IPS-20b (cell line): Measurements from ENCODE around the gene MAS1L.
"Not testable (repeated sequence)": the region's sequence is repeated elsewhere in the genome, so short reads cannot be mapped to it uniquely, and the experiment has no call there.

Experiments used
- H3K27ac ChIP-seq: one replicate; pipeline ENCODE4 v1.5.1; 2013; ENCODE audit warnings: low read length
- H3K27me3 ChIP-seq: 2 replicates; pipeline ENCODE4 v1.6.1; 2013; ENCODE audit warnings: mild to moderate bottlenecking, low read length, inconsistent platforms; ENCODE audit not compliant: insufficient read depth
- H3K36me3 ChIP-seq: 2 replicates; pipeline ENCODE4 v1.6.1; 2013; ENCODE audit warnings: low read depth, mild to moderate bottlenecking, inconsistent platforms, low read length, moderate library complexity; ENCODE audit not compliant: insufficient read depth
- H3K4me1 ChIP-seq: 2 replicates; pipeline ENCODE4 v1.6.1; 2013; ENCODE audit warnings: mild to moderate bottlenecking, control low read depth, inconsistent platforms, low read length, moderate library complexity; ENCODE audit not compliant: insufficient read depth
- H3K4me3 ChIP-seq: 2 replicates; pipeline ENCODE4 v1.5.1; 2013; ENCODE audit warnings: mild to moderate bottlenecking, low read length, inconsistent platforms
- H3K9ac ChIP-seq: 2 replicates; pipeline ENCODE4 v1.6.1; 2013; ENCODE audit warnings: low read depth, mild to moderate bottlenecking, inconsistent platforms, low read length, moderate library complexity
- H3K9me3 ChIP-seq: 2 replicates; pipeline ENCODE4 v1.6.1; 2013; ENCODE audit warnings: mild to moderate bottlenecking, low read depth, low read length, inconsistent platforms; ENCODE audit not compliant: insufficient read depth

The MAS1L gene

DNA sequence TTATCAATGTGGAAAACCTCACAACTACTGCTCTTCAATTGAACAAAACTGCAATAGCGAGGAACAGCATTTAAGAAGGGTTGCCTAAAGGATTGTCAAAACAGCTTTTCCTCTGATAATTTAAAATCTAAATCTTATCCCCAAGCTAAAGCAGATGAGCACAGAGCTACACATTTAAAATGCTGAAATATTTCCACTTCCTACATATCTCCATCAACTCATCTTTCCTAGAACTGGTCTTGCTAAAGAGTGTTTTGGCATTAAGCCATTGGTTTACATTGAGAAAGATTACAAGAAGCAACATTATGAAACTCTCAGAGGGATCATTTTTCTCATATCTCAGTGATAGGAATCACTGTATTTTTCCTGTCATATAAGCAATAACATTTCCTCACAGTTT, 45.0 kb downstream of the MAS1L start:
- H3K36me3 ChIP-seq = no peaks in the 10 kb centered on the region
- H3K9ac ChIP-seq = no peak overlapping the region
- H3K27me3 ChIP-seq = no peaks in the 10 kb centered on the region
- no peaks in the 10 kb centered on the region for H3K9me3 ChIP-seq
- no peak overlapping the region for H3K27ac ChIP-seq
- no peak overlapping the region for H3K4me3 ChIP-seq
- H3K4me1 ChIP-seq = peaks cover 5% of the 10 kb centered on the region; the same call in 1 of the 2 replicates

GRCh38 chr6:29439006-29439405, 48.8 kb downstream of the MAS1L start, which contains the start of gene OR10C1:
OR10C1 (plus strand) TSS chr6:29439306; CDS start chr6:29440016, 710 bp downstream.
- no peaks in the 10 kb centered on the region for H3K36me3 ChIP-seq
- no peaks in the 10 kb centered on the region for H3K27me3 ChIP-seq
- no peak within 1 kb of the TSS for H3K9ac ChIP-seq
- no peaks in the 10 kb centered on the region for H3K9me3 ChIP-seq
- no peak within 1 kb of the TSS for H3K27ac ChIP-seq
- H3K4me1 ChIP-seq = no peaks in the 10 kb centered on the region
- no peak within 1 kb of the TSS for H3K4me3 ChIP-seq

DNA sequence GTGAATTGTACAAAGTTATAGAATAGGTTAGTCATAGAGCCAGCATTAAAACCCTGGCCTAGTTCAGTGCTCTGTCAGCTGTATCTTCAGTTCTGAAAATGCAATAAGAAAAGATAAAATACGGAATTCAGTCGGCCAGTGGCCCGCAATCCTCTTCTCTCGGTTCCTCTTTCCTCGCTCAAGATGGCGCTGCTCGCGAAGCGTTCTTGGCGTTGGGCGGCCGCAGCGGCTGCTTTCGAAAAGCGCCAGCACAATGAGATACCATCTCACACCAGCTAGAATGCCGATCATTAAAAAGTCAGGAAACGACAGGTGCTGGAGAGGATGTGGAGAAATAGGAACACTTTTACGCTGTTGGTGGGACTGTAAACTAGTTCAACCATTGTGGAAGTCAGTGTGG, 51.0 kb downstream of the MAS1L start:
- not testable (repeated sequence) for H3K27ac ChIP-seq, H3K9ac ChIP-seq, H3K27me3 ChIP-seq, H3K36me3 ChIP-seq, H3K9me3 ChIP-seq, H3K4me1 ChIP-seq, H3K4me3 ChIP-seq
